HepG2 (cell line): Measurements from ENCODE around the gene CHST11. TPM values are rescaled to one million over a fixed set of nuclear protein-coding genes. Genes with fewer than 3 reads are reported as not detected.

Experiments
- ATAC-seq: fragments of 200-7000 bp; cut with Tn5 transposase; 3 replicates; pipeline ENCODE4 v1.9.1; 2020; ENCODE audit warnings: mild to moderate bottlenecking, moderate library complexity
- BruUV-seq: library from RNA; stranded (reverse); fragments of 400-500 nt; replicated peaks from 2 replicates; lab custom pipeline; 2021; lab: Mats Ljungman, UMichigan
- CTCF ChIA-PET: fragments of 300-600 bp; formaldehyde crosslinking; extraction: SDS; loops from one replicate; lab custom pipeline; 2021; ENCODE audit warnings: low total read pairs, inconsistent platforms, low intra/inter-chr PET ratio; lab: Yijun Ruan, JAX
- POLR2A ChIA-PET: fragments of 350-600 bp; sonication (Branson Sonifier 250); formaldehyde crosslinking; loops from one replicate; lab custom pipeline; 2020; ENCODE audit warnings: antibody characterized with exemption, inconsistent platforms; lab: Yijun Ruan, JAX
- DNase-seq: peaks from one replicate; pipeline ENCODE4 v3.0.0-alpha.2; 2015; ENCODE audit warnings: low spot score
- FAIRE-seq: peaks from 3 replicates; lab custom pipeline; 2011; peaks lifted over from hg19 to GRCh38; lab: Jason Lieb, UNC
- H2AFZ ChIP-seq: one replicate; pipeline ENCODE4 v1.6.1; 2011; ENCODE audit warnings: low read length, inconsistent platforms
- H3K27ac ChIP-seq: fragments of 300-600 bp; 3 replicates; pipeline ENCODE4 v1.8.0; 2011; ENCODE audit warnings: mixed run types, mild to moderate bottlenecking, mixed read lengths, low read length, inconsistent platforms; ENCODE audit not compliant: insufficient read depth; ENCODE audit errors: extremely low read length
- H3K27me3 ChIP-seq, 2 experiments: fragments of 200-600 bp in 1 of 2; 2 replicates in 1 of 2; 3 replicates in 1 of 2; pipeline versions ENCODE4 v1.6.0 to v1.8.0; 2011; ENCODE audit warnings: low read length in 2 of 2, mild to moderate bottlenecking in 2 of 2, moderate library complexity in 2 of 2, inconsistent platforms in 1 of 2; ENCODE audit not compliant: insufficient read depth in 2 of 2, control insufficient read depth in 1 of 2
- H3K36me3 ChIP-seq, 2 experiments: fragments of 200-600 bp in 1 of 2; replicated peaks in 1 of 2; 2 replicates in 1 of 2; 3 replicates in 1 of 2; pipeline versions ENCODE4 v1.5.1 to v1.8.0; 2011; ENCODE audit warnings: low read length in 2 of 2, inconsistent platforms in 1 of 2; ENCODE audit not compliant: insufficient read depth in 2 of 2, control insufficient read depth in 1 of 2
- H3K4me1 ChIP-seq: 2 replicates; pipeline ENCODE4 v1.5.1; 2012; ENCODE audit warnings: low read length, inconsistent platforms; ENCODE audit not compliant: insufficient read depth
- H3K4me2 ChIP-seq: 2 replicates; pipeline ENCODE4 v1.6.0; 2011; ENCODE audit warnings: low read depth, low read length, inconsistent platforms
- H3K4me3 ChIP-seq, 3 experiments: fragments of 200-600 bp in 1 of 3; sonication (generic), shearing (Covaris generic) in 1 of 3; replicated peaks in 1 of 3; 2 replicates each; pipeline ENCODE4 v1.5.1; 2011 to 2016; ENCODE audit warnings: low read length in 3 of 3, inconsistent platforms in 2 of 3, low read depth in 2 of 3, mild to moderate bottlenecking in 2 of 3, control low read depth in 1 of 3, mixed read lengths in 1 of 3; ENCODE audit not compliant: insufficient read depth in 1 of 3
- H3K79me2 ChIP-seq: one replicate; pipeline ENCODE4 v1.6.1; 2011; ENCODE audit warnings: low read length, inconsistent platforms; ENCODE audit not compliant: insufficient read depth
- H3K9ac ChIP-seq: 2 replicates; pipeline ENCODE4 v1.6.0; 2011; ENCODE audit warnings: mild to moderate bottlenecking, low read depth, low read length, inconsistent platforms; ENCODE audit not compliant: insufficient read depth
- H3K9me3 ChIP-seq: 2 replicates; pipeline ENCODE4 v1.5.1; 2012; ENCODE audit warnings: mild to moderate bottlenecking, low read length
- H4K20me1 ChIP-seq: 2 replicates; pipeline ENCODE4 v1.6.0; 2011; ENCODE audit warnings: inconsistent platforms, mild to moderate bottlenecking, low read length, moderate library complexity; ENCODE audit not compliant: insufficient read depth
- ARID2 ChIP-seq: sonication (generic); formaldehyde crosslinking; IDR thresholded peaks from 2 replicates; pipeline ENCODE4 v1.8.1; 2022; ENCODE audit warnings: mild to moderate bottlenecking, missing genetic modification reagents, borderline replicate concordance
- MLXIP ChIP-seq: sonication (generic); formaldehyde crosslinking; IDR thresholded peaks from 2 replicates; pipeline ENCODE4 v1.9.0; 2021; ENCODE audit warnings: missing genetic modification reagents, borderline replicate concordance
- NFE2 ChIP-seq: sonication (generic); formaldehyde crosslinking; IDR thresholded peaks from 2 replicates; pipeline ENCODE4 v1.4.0; 2020; ENCODE audit warnings: missing genetic modification reagents
- PLRG1 ChIP-seq: fragments of 450-650 bp; conservative IDR thresholded peaks from 2 replicates; pipeline ENCODE4 v1.6.1; 2016
- STAT5B ChIP-seq: sonication (generic); formaldehyde crosslinking; IDR thresholded peaks from 2 replicates; pipeline ENCODE4 v1.4.0; 2020; ENCODE audit warnings: missing genetic modification reagents
- TRIM24 ChIP-seq: sonication (generic); formaldehyde crosslinking; IDR thresholded peaks from 2 replicates; pipeline ENCODE4 v1.8.0; 2022; ENCODE audit warnings: mild to moderate bottlenecking, missing genetic modification reagents
- ZNF564 ChIP-seq: sonication (generic); formaldehyde crosslinking; IDR thresholded peaks from 2 replicates; pipeline ENCODE4 v1.8.1; 2023; ENCODE audit warnings: mild to moderate bottlenecking, missing genetic modification reagents
- ZNF792 ChIP-seq: IDR thresholded peaks from 2 replicates; pipeline ENCODE4 v1.6.1; 2016
- WGBS: methylation state at CpG from one replicate; pipeline ENCODE4 v1.1.6; 2017; ENCODE audit warnings: low lambda C conversion rate; 5-methylcytosine and 5-hydroxymethylcytosine counted together
- in situ Hi-C: cut with HindIII; loops from 2 replicates; pipeline ENCODE4 v1.10.0; 2017; ENCODE audit warnings: low pct_unique_long_range_greater_than_20kb; ENCODE audit not compliant: extremely low pct_ligation_motif_present
- intact Hi-C: fragments of 100-400 bp; cut with micrococcal nuclease; formaldehyde crosslinking; loops from one replicate; pipeline ENCODE4 v1.10.0; 2022; ENCODE audit not compliant: unreplicated experiment
- polyA plus RNA-seq, 8 experiments: library from polyadenylated mRNA; depleted of rRNA in 3 of 8; stranded (reverse) in 7 of 8; unstranded in 1 of 8; fragments of >200 nt; fragmentation: Illumina TruSeq in 4 of 8; extraction: Trizol in 4 of 8; gene quantifications; 2 replicates each; pipeline versions ENCODE4 v1.2.1 to v1.2.3, GENCODE V29; 2011 to 2016; ENCODE audit warnings: low read depth in 4 of 8, missing spikeins in 1 of 8, mixed read lengths in 1 of 8; ENCODE audit not compliant: insufficient read depth in 1 of 8
- total RNA-seq, 5 experiments: library from RNA; depleted of rRNA; stranded (reverse); fragments of >200 nt; fragmentation: Illumina TruSeq; extraction: Trizol; gene quantifications; 2 replicates each; pipeline ENCODE4 v1.2.3, GENCODE V29; 2016; ENCODE audit warnings: low read depth in 1 of 5
- TF ChIP-seq, protein P1 (sequence below): IDR thresholded peaks from 2 replicates; pipeline ENCODE4 v1.6.1; 2016; ENCODE audit warnings: missing biosample characterization, missing genetic modification reagents, low read depth

Gene CHST11
- total and polyA plus RNA-seq, 2 of the 13 experiments (the other 11 are each of a cell fraction or from before 2014, with no cell fraction given) = 0.15 TPM; not detected in 1

- DNase-seq = no peak
- Histone ChIP-seq H3K9ac (no peak overlapping the region), H3K27ac (no peak overlapping the region), H2AFZ (no peak overlapping the region), H3K4me3 (no peak overlapping the region), H3K79me2 (no peaks in the 10 kb centered on the region), H3K4me2 (no peak overlapping the region), H3K4me1 (no peaks in the 10 kb centered on the region), H4K20me1 (no peaks in the 10 kb centered on the region), H3K27me3 (peaks cover 0 to 10% of the 10 kb centered on the region in 2 experiments; a peak in 3 of 5 replicates), H3K9me3 (no peaks in the 10 kb centered on the region), H3K36me3 (no peaks in the 10 kb centered on the region)
- ATAC-seq = no peak
- 0% methylated on average over 1 of the region's 1 CpG for WGBS
- CTCF ChIA-PET = no interaction called here
- TF ChIP-seq ZNF564 (CRISPR knock-in tag) (no peak), STAT5B (CRISPR knock-in tag) (no peak), ZNF792 (CRISPR knock-in tag) (no peak), TRIM24 (no peak), ARID2 (no peak), MLXIP (CRISPR knock-in tag) (no peak), PLRG1 (no peak), NFE2 (CRISPR knock-in tag) (no peak)
- TF ChIP-seq, protein P1, sequence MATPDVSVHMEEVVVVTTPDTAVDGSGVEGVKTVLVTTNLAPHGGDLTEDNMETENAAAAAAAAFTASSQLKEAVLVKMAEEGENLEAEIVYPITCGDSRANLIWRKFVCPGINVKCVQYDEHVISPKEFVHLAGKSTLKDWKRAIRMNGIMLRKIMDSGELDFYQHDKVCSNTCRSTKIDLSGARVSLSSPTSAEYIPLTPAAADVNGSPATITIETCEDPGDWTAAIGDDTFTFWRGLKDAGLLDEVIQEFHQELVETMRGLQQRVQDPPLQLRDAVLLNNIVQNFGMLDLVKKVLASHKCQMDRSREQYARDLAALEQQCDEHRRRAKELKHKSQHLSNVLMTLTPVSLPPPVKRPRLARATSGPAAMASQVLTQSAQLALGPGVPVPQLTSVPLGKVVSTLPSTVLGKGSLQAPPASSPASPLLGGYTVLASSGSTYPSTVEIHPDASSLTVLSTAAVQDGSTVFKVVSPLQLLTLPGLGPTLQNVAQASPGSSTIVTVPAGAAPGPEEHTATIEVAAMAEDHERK (CRISPR knock-in tag) = no peak
- no peak for FAIRE-seq
- in situ Hi-C loops (no loop called here), intact Hi-C loops (no loop called here)
- POLR2A ChIA-PET = no interaction called here
- BruUV-seq = no TSS peak
Measured at GRCh38 chr12:104470521-104470920, 13.8 kb downstream of the CHST11 start.
